ENCODE measurements around the gene EARS2. TPM values are rescaled to one million over a fixed set of nuclear protein-coding genes. Genes with fewer than 3 reads are reported as not detected.
"Not testable (repeated sequence)": the region's sequence is repeated elsewhere in the genome, so short reads cannot be mapped to it uniquely, and the experiment has no call there.

Gene EARS2
- total RNA-seq, 1 donor from 2014 or later = 33.0 TPM

DNA sequence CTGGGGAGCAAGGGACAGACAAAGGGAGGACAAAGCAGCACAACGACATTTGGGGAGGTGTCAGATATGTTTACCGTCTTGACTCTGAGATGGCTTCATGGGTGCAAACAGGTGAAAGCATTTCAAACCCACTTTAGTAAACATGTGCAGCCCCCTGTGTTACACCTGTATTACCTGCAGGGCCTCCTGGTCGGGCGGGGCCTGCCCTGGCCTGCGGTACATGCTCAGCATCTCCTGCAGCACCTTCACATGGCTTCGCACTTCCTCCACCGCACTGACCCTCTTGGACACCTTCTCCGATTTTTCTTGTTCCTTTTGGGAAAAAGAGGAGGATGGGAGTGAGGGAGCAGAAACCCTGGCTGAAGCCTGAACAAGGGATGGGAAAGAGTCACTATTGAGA lies 71.3 kb downstream of the EARS2 start:
- FAIRE-seq = no peak

DNA sequence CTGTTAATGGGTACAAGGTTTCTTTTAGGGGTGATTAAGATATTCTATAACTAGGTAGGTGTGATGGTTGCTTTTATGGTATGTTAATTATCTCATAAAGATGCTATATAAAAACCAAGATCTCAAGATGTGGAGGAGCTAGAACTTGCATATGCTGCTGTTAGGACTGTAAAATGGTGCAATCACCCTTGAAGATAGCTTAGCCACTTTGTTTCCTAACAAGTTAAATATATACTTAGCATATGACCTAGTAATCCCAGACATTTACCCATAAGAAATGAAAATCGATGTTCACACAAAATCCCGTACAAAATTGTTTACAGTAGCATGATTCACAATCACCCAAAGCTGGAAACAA lies 71.9 kb downstream of the EARS2 start:
- FAIRE-seq = no peak

More for the DNA sequence above, 71.3 kb downstream of the EARS2 start:
- DNase-seq (ENCODE audit: low spot score in 2 of 2) = no peak

GRCh38 chr16:23484510-23485256 lies 72.5 kb downstream of the EARS2 start:
- FAIRE-seq = no peak

More for the DNA sequence above, 71.9 kb downstream of the EARS2 start:
- no peak for DNase-seq (ENCODE audit: low spot score in 2 of 2)

DNA sequence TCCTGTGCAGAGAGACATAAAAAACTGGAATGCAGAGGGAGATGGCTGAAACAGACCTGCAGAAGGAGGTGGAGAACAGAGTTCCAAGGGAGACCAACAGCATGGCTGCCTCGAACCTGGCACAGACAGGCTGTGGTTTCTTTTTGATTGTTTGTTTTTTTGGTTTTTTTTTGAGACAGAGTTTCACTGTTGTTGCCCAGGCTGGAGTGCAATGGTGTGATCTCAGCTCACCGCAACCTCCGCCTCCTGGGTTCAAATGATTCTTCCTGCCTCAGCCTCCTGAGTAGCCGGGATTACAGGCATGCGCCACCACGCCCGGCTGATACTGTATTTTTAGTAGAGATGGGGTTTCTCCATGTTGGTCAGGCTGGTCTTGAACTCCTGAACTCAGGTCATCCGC lies 73.7 kb downstream of the EARS2 start:
- not testable (repeated sequence) for DNase-seq (ENCODE audit: low spot score in 2 of 2); FAIRE-seq

More at GRCh38 chr16:23484510-23485256, 72.5 kb downstream of the EARS2 start:
- no peak for DNase-seq (ENCODE audit: low spot score in 2 of 2)

DNA sequence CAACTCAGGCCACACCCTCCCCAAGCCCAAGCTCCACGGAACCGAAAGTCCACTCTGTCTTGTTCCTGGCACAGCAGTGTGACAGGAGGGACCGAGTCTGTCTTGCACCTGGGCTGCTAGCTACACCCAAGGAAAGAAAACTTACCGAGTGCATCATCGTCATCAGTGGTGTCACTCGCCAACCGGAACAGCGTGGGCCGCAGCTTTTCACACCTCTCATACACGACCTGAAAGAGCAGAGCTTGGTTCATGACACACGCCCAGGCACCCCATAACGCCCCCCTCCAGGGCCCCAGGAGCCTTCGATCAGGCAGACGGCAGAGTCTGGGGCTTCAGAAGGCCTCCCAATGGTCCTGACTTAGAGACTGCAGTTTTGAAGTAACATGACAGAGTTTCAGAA lies 74.4 kb downstream of the EARS2 start:
- no peak for DNase-seq (ENCODE audit: low spot score in 2 of 2)
- FAIRE-seq = no peak

DNA sequence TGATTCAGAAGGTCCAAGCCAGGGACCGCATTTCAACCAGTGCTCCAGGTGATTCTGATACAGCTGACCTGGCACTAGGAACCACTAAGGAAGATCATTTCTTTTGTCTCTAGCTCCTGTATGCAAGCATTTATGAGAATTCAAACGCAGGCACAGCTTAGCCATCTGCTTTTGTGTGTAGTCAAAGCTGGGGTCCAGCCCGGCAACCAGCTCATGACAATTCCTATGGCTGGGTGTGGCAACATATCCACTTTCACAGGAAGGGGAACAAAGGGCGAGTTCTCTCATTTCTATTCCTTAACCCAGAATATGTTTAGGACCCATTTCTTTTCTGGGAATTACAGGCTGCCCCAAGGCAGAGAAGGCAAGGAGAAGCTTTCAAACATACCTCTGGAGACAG lies 76.9 kb downstream of the EARS2 start:
- no peak for FAIRE-seq
- no peak for DNase-seq (ENCODE audit: low spot score in 2 of 2)

- no peak for DNase-seq (ENCODE audit: low spot score in 2 of 2)
- no peak for FAIRE-seq
Measured at GRCh38 chr16:23479138-23479537, 78.0 kb downstream of the EARS2 start.

DNA sequence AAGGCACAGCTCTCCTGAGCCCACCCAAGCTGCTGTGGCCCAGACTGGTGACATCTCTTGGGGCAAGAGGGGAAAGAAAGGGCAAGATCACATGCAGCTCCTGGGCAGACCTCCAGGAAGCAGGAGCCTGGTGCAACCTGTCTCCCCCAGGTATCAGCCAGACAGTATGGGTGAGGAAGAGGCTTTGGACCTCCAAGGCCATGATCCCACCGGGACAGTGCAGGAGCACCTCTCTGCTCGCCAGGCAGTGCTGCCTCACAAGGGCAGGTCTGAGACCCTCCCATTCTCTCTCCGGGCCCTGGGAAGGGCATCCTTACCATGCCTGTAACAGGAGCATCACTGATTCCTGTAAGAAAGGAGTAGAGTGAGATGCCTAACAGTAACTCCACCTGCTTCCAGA lies 78.6 kb downstream of the EARS2 start:
- DNase-seq (ENCODE audit: low spot score in 2 of 2) (no peak), FAIRE-seq (no peak)

DNA sequence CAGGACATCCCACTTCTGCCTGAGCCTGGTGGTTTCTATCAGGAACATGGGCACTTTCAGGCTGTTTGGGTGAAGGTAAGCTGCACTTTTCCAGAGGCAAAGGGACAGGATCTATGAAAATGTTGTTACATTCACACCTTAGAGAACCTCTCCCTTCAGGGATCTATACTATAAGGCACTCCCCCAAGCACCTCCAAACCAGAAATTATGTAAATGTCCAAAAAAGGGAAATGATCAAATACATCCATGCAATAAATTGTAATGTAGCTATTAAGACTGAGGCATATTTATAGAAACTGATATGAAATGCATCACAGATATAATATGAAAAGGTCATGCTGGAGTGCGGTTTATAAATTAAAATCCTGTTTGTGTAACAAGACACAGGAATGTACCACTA lies 80.9 kb downstream of the EARS2 start:
- DNase-seq (ENCODE audit: low spot score in 2 of 2) = no peak
- no peak for FAIRE-seq

Other genes with a start within 250 kb of the EARS2 start
- gene COG7, start 104.2 kb downstream of the EARS2 start, total RNA-seq = 16.7 TPM
- gene GGA2, start 46.9 kb downstream of the EARS2 start, total RNA-seq = 17.9 TPM
- gene UBFD1, start 377 bp upstream of the EARS2 start, total RNA-seq = 53.0 TPM
- 108 TPM for gene NDUFAB1, start 39.0 kb upstream of the EARS2 start, total RNA-seq
- gene PALB2, start 84.0 kb upstream of the EARS2 start, total RNA-seq = 21.6 TPM
- 75.0 TPM for gene DCTN5, start 84.1 kb upstream of the EARS2 start, total RNA-seq
- 1.6 TPM for gene PLK1, start 121.5 kb upstream of the EARS2 start, total RNA-seq
- not detected for gene ERN2, start 155.9 kb upstream of the EARS2 start, total RNA-seq
- 1.2 TPM for gene CHP2, start 197.7 kb upstream of the EARS2 start, total RNA-seq

Measured in frontal cortex (tissue), 4 donors.